Right renal pelvis (tissue), 4 donors: ENCODE results near the gene ZNF746. TPM values are rescaled to one million over a fixed set of nuclear protein-coding genes. Genes with fewer than 3 reads are reported as not detected.

Experiments used
- DNase-seq, 4 donors: peaks; one replicate each; pipeline ENCODE4 v3.0.0-alpha.2; 2013; ENCODE audit warnings: low read depth in 4 of 4, low spot score in 3 of 4, missing footprints in 1 of 4
- polyA plus RNA-seq, 4 donors: library from polyadenylated mRNA; unstranded; fragments of 120-200 nt; gene quantifications; one replicate each; pipeline ENCODE4 v1.2.1, GENCODE V29; 2013; ENCODE audit not compliant: insufficient read length in 4 of 4

The ZNF746 gene
- polyA plus RNA-seq, 4 donors = 13.2 to 15.4 (median 14.8) TPM

DNA sequence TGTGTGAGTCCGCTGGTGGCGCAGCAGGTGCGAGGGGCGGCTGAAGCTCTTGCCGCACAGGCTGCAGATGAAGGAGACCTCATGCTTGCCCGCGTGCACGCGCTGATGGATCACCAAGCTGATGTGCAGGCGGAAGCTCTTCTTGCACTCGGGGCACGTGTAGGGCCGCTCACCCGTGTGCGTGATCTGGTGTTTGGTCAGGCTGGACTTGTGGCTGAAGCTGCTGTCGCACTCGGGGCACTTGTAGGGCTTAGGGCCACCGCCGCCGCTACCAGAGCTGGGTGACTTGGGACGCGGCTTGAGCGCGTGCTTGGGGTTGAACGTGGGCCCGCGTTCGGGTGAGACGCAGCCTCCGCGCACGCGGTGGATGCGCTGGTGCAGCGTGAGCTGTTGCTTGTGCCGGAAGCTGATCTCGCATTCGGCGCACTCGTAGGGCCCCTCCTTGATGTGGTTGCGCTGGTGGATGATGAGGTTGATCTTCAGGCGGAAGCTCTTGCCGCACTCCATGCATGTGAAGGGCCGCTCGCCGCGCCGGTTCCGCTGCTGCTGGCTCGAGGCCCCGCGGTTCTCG is 65.4 kb downstream of the ZNF746 start:
- no peak for DNase-seq

DNA sequence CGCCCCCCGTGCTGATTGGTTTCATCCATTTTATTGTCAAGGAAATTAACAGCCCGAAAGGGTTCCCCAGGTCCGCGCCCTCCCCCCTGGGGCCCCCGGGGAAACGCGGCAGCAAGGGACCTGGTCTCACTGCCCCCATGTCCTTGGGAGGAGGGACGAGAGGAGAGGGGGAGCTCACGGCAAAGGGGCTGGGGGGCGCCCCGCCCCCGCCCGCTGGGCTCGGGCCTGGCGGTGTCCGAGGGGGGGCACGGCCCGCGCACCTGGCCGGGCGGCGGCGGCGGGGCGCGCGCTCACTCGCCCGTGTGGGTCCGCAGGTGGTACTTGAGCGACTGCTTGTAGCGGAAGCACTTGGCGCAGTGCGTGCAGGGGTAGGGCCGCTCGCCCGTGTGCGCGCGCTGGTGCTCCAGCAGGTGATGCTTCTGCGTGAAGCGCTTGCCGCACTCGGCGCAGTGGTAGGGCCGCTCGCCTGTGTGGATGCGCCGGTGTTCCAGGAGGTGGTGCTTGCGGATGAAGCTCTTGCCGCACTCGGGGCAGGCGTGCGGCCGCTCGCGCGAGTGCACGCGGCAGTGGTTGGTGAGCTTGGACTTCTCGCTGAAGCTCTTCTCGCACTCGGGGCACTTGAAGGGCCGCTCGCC is 66.0 kb downstream of the ZNF746 start:
- DNase-seq = no peak

DNA sequence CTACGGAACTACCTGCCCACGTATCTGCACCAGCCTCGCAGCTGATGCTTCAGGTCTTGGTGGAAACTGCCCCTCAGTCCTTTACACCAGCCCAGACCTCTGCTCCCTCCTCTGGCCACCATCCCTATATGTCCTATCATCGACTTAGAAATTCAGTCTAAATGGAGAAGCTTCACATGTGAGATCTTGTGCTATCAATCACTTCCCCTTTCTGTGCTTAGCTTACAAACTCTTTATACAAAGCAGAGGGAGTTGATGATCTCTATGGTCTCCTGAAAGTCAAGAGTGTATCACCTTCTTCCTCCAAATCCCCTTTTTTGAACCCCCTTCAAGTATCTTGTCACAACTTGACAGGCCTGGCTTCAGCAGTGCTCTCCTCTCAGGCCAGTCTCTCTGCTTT is 67.4 kb downstream of the ZNF746 start:
- DNase-seq = no peak

DNA sequence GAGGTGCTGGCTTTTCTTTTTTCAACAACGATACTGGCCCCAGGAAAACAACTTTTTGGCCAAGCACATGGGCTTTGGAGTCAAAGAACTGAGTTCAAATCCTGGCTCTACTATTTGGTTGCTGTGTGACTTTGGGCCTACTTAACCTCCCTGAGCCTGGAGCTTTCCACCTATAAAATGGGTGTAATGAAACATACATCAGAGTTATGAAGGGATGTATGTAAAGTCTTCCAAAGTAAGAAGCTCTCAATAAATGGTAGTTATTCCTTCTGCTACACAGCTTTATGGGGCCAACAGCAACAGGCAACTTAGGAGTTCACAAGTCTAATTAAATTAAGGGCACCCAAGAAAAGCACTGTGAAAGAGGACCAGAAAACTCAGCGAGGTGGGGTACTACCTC is 69.7 kb downstream of the ZNF746 start:
- no peak for DNase-seq

DNA sequence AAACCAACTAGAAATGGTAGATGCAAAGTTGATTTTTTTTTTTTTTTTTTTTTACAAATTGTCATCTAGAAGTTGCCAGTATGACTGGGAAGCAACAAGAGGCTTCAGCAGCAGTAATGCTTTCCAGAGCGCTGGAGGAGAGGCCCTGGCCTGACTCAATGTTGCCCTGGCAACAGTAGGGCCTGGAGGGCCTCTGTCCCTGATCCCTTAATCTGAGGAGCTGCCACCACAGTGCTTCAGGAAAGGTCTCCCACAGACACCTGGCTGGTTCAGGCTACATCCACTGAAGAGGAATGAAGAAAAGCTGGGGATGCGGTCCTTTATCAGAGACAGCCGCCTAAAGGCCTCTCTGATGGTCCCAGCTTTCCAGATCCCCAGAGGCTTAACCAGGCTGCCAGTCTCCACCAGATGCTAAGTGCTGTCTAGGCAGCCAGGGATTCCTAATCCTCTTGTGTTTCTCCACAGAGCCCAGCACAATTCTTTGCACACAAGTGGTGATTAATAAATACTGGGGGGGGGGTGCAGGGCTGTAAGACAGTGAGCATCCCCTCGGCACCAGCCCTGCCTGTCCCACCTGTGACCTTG is 70.4 kb downstream of the ZNF746 start:
- no peak for DNase-seq

DNA sequence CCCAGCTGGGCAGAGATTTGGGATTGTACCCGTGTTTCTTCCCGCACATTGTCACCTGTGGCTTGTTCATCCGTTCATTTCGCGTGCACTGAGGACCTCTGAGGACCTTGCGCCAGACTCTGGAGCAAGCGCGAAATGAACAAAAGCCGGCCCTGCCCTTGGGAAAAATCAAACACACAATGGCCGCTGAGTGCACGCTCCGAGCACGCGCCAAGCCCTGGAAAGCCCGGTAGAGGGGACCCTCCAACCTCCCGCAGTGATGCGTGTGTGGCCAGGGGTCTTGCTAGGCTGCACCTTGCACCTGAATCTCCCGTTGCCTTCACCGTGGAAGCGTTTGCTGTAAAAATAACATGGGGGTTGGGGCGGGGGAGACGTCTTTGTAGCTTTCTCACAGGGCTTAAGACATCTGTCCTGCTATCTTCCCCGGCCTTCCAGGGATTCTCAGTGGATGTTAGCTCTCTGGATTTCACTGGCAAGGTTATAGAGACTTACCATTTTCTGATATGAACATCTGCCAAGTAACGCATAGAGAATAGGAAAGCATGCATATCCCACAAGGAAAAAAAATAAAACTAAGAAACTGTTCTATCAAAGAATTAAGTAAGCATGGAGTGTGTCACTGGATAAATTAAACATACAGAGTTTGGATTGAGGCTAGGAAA is 74.0 kb downstream of the ZNF746 start:
- DNase-seq = no peak

DNA sequence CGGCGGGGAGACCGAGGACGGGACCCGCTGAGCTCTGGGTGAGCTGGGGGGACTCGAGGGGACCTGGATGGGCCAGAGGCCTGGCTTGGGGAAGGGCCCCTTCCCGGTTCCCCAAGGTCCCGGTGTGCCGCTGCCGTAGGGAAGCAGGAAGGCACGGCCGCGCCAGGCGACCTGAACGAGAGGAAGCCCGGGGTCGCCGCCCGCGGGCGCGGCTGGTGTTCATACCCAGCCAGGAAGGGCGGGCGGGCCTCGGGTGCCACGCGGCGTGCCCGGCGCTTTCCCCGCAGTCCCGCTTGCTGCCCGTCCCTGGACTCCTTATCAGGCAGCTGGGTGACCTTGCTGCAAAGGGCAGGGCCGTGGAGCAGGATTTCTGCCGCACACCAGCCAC is 74.7 kb downstream of the ZNF746 start:
- peak in 1 of 4 donors; percentile 8 for DNase-seq

Other genes starting within 250 kb of the ZNF746 start
- gene ZNF783, start 235.6 kb downstream of the ZNF746 start, polyA plus RNA-seq = 10 to 100 TPM; 11.8 to 14.3 (median 13.1) TPM
- gene ZNF777, start 36.7 kb downstream of the ZNF746 start, polyA plus RNA-seq = 10 to 100 TPM; 13.1 to 19.0 (median 14.9) TPM